Activated CD4-positive, CD25-positive, alpha-beta regulatory T cell treated with anti-CD3 and anti-CD28 coated beads, Interleukin-2, amount 50 U/mL, for 24 hours (primary cell): Measurements from ENCODE around the gene RHCE.
"Not testable (repeated sequence)": the region's sequence is repeated elsewhere in the genome, so short reads cannot be mapped to it uniquely, and the experiment has no call there.

Source experiments
- ATAC-seq, 2 donors: fragments of 150-1000 bp; cut with Tn5 transposase; one replicate each; pipeline ENCODE4 v1.10.0; 2021; ENCODE audit warnings: mild to moderate bottlenecking in 1 of 2, moderate library complexity in 1 of 2

Gene RHCE

DNA sequence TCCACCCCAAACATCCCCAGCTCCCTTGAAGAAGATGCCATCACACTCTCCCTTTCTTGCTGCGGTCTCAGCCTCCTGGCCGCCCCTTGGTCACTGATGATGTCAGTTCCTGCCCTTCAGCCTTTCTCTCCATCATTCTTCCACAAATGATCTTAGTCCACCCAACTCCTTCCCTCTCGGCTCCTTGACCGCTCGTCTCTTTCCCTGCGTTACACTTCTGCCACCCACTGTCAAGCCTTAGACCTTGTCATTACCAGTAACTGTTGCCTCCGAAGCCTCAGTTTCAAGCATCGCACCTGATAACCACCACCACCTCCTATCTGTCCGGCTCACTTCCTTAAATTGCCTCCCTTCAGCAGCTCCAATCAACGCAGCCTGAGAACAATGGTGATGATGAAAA is 23.1 kb downstream of the RHCE start:
- ATAC-seq = not testable (repeated sequence)

DNA sequence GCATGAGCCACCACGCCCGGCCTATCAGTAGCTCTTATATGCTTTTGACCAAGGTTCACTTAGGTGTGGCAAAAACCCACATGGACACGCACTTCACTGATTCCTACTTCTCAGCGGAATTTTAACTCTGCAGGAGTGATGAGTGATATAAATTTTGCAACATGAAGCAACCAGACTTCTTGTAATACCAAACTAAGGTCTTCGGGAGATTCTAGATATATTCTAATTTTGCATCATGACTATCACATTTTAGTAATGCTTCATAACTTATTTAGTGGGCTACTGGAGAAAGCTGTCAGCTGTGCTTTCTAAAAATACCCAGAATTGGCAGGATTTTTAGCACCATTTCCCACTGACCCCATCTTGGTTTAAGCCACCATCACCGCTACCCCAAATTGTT is 27.8 kb downstream of the RHCE start:
- ATAC-seq = no peak

DNA sequence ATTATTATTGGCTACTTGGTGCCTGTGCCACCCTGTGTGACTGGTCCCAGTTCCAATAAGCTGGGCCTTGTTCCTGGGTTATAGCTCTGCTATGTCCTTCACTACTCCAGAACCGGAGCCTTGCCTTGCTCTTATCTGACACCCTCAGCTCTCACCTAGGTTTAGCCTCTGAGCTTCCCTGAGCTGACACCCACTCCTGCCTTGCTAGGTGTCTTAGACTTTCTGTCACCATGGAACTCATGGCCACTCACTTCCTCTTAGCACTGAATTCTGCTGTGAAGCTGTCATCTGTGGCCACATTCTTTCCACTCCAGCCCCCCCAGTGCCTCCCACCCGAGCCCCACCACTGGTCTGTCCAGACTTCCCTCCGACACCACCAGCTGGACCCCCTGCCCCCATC is 30.9 kb downstream of the RHCE start:
- not testable (repeated sequence) for ATAC-seq

DNA sequence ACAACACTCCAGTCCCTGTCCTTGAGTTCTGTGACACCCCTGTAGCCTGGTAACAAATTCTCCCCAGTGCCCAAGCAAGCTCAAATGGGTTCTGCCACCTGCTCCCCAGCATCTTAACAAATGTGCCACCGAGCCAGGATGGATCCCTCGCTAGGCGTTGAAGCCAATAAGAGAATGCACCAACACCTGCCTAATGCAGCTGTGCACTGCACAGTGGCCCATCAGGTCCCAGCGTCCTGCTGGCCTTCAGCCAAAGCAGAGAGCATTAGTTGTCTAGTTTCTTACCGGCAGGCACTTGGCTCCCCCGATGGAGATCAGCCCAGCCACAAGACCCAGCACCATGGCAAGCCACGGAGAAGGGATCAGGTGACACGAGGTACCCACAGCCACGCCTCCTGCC is 31.9 kb downstream of the RHCE start:
- ATAC-seq = not testable (repeated sequence)

DNA sequence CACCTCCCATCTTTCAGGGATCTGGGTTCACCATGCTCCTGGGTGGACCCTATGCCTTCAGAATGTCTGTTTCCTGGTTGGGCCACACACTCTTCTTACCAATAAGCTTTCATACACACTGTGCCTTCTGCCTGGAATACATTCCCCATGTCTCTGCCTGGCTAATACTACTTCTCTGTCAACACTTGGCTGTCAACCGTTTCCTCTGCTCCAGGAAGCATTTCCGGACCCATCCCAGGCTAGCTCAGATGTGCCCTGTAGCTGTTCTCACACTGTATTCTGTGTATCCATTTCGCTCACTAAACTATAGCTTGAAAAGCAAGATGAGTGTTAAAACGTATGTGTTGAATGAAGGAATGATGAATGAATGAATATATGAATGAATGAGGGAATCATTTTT is 33.5 kb downstream of the RHCE start:
- ATAC-seq = not testable (repeated sequence)

DNA sequence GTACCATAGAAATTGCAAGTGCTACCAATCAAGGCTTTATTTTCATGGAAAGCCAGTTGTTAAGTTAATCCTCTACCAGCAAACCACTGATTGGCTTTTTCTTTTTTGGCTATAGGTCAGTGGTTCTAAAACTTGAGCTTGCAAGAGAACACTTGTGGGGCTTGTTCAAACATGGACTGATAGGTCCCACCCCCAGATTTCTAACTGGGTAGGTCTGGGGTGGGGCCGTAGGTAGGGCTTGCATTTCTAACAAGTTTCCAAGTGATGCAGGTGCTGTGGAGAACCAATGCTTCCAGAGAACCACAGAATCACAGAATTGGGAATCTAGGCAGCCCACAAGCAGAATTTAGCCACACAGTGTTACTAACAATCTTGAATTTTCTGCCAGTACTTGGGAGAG is 36.8 kb downstream of the RHCE start:
- ATAC-seq = not testable (repeated sequence)

DNA sequence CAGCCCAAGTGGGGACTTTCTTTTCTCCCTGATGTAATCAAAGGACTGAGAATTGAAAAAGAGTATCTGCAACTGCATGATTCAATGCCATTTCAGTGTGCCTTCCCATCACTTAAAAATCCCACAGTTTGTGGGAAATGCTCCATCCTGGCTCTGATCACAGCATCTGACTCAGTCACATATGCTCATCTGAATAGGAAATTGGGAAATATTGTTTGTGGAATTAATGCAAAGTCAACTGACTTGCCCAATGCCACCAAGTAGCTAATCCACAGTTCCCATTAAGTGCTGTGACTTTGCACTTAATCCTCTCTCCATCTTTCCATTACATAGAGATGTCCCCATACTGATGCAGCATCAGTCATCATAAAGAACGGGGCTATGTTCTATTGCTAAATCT is 37.5 kb downstream of the RHCE start:
- not testable (repeated sequence) for ATAC-seq

DNA sequence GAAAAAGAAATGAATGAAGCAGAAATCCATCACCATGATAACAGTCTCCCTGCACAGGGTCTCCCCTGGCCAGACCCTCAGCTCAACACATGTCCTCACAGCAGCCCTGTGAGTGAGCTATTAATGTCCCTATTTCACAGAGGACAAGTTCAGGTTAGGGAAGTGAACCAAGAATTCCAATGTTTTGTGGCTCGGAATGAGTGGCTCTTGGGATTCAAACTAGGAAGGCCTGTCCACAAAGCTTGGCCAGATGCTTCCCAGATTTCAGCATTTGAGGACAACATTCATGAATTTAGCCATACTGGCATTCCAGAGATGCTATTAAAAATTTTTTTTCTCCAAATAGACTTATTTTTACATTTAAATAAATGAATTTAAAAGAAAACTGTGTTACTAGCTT is 38.1 kb downstream of the RHCE start:
- ATAC-seq = not testable (repeated sequence)

DNA sequence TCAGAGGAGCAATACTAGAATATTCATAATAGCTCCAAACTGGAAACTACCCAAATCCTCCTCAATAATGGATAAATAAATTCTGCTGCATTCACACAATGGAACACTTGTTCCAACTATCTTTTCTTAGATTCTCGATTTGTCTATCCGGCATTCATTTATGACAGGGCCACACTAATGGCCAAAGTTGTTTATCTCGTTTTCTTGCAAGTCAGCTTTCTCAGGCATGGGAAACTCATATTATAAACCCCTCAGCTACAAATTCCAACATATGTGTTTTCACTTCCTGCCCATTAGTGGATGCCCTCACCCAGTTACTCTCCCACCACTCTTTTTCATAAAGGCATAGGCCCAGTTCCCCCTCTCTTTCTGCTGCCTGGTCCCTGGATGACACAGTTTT is 42.3 kb downstream of the RHCE start:
- ATAC-seq = not testable (repeated sequence)

DNA sequence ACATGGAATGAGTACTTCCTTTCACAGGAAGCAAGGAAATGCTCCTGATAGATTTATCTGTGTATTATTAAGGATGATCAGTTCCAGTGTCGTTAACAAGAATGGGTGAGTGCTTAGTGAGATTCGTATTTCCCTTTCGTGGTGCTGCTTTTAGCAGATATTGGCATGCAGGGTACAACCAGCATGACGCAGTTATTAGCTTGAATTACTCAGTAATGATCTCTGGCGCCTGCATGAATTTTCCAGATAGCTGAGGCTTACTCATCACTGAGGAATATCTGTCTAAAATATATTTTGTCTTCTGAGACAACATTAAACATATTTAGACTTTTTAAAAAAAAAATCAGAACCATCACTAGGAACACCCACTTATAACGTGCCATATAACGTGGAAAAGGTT is 48.9 kb downstream of the RHCE start:
- not testable (repeated sequence) for ATAC-seq

DNA sequence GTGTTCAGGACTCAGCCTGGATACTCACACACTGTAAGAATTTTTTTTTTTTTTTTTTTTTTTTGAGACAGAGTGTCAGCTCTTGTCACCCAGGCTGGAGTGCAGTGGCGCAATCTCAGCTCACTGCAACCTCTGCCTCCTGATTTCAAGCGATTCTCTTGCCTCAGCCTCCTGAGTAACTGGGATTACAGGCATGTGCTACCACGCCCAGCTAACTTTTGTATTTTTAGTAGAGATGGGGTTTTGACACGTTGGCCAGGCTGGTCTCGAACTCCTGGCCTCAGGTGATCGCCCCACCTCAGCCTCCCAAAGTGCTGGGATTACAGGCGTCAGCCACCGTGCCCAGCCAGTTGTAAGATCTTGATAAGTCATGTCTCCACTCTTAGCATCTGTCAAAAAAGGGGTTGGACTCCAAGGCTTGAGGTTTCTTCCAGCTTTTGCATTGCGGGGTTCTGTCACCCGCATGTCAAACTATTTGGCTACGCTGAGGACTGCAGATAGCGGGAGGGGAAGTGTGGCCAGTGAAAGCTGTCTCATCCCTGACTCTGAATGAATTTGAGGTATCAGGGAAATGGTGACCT is 50.8 kb downstream of the RHCE start:
- not testable (repeated sequence) for ATAC-seq

DNA sequence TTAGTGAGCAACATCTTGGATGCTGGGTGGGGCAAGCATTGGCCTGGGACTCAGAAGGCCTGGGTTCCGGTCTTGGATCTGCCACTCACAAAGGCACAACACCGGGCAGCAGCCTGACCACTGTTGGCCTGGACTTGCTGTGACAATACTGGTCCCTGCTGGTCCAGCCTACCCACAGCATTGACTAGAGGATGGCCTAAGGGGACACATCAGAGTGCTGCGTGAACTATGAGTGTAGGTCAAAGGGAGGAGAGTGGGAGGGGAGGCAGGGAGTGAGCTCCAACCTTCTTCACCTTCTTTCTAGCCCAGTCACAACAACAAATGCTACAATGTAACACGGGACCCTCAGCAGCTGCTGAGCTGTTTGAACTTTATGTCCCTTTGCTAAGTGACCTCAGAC is 51.4 kb downstream of the RHCE start:
- no peak for ATAC-seq

DNA sequence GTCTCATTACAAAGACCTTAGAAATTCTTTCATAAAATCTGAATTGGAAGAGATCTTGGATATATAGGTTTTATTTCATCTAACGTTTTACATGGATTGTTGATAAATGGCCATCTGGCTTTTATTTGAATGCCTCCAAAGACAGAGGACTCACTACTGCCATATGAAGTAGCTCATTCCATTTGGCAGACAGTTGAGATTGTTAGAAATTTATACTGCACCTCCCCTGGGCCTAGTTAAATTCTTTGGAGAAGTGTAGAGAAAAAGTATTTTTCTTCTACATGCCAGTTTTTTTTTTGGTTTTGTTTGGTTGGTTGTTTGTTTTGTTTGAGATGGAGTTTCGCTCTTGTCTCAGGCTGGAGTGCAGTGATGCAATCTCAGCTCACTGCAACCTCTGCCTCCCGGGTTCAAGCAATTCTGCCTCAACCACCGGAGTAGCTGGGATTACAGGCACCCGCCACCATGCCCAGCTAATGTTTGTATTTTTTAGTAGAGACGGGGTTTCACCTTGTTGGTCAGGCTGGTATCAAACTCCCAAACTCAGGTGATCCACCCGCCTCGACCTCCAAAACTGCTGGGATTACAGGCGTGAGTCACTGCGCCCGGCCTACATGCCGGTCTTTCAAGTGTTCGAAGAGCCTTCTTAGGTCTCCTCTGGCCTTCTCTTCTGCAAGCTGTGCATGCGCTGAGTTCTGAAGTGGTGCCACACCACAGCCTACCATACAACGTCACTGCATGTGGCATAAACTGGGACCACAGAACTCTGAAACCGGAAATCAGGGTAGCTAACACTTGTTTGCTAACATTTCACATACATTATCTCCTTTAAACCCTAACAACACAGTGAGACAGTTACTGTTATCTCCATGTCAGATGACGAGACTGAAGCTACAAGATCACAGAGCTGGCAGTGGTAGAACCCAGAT is 57.7 kb downstream of the RHCE start:
- peak; percentile 73 to 76 for ATAC-seq

DNA sequence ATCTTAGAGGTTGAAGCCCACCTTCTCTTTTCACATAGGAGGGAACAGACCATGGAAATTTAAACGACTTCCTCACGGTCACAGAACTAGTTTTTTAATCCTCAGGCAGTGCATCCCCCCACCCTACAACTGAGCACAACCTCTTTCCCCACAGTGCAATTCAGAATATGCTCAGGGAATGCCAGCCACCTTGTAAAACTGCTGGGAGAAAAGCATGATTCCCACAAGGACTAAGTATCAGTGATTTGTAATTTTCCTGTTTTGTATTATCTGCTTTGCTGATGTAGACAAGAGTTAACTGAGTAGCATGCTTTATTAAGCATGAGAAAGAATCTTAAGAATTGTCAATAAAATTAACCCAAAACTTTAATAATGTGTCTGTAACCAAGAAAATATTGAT is 58.7 kb downstream of the RHCE start:
- ATAC-seq = no peak

DNA sequence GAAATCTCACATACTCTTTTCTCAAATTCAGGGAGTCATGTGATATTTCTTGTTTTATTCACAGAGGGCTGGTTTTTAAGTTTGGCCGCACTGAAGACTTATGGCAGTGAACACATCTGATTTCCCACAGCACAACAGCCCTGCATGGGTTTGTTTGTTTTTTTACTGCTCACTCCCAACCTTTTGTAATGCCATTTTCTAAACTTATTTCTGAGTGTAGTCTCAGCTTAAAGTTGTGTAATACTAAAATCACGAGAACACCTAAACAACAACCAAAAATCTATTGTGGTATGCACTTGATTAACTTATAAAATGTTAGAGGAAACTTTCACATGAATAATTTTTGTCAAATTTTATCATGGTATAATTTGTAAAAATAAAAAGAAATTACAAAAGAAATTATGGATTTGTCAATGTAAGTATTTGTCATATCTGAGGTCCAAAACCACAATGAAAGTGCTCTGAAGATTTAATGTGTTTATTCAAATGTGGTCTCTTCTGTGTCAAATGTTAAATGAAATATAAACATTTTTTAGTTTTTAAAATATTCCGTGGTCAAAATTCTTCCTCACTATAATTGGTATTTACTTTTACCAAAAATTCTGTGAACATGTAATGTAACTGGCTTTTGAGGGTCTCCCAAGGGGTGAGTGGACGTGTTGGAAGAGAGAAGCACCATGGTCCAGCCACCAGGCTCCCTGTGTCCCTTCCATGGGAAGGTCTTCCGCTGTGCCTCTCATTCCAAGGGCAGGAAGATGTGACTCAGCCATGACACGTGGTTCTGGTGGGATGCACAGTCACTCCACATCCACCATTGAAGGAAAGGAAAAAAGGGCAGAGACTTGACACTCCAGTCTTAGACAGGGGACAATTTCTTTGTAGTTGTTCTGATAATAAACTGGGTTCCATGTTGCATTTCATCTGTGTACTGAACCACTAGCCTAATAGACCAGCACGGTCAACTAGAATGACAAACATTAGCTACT is 59.7 kb downstream of the RHCE start:
- ATAC-seq = no peak

DNA sequence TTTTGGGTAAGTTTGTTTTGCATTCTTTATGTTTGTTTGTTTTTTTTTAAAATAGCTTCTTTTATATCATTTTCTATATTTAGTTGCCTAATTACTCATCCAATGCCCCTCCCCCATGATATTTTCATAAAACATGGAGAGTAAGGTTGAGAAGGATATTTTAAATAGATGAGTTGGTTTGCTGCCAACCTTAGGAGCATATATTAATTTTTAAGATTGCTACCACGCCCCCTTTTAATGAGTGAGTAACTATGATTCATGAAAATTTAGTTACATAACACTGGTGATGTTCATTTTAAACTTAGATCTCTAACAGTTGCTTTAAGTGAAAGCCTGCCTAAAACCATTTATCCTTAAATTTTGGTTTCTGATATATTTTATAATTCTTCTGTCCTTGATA is 63.8 kb downstream of the RHCE start:
- ATAC-seq = peak; percentile 57 to 61

DNA sequence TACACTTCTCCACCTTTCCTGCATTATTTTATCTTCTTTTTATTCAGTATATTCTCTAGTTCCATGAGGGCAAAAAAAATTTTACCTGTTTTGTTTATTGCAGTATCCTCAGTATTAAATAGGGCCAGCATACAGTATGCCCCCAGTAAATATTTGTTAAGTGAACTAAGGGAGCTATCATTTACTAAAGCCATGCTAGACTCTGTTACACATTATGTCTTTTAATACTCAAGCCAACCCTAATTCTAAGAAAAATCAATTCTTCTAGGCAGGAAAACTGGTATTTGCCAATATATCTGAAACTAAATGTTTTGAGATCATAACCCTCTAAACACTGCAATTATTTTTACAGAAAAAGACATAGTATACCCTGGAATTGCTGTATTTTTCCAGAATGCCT is 64.2 kb downstream of the RHCE start:
- ATAC-seq = no peak

DNA sequence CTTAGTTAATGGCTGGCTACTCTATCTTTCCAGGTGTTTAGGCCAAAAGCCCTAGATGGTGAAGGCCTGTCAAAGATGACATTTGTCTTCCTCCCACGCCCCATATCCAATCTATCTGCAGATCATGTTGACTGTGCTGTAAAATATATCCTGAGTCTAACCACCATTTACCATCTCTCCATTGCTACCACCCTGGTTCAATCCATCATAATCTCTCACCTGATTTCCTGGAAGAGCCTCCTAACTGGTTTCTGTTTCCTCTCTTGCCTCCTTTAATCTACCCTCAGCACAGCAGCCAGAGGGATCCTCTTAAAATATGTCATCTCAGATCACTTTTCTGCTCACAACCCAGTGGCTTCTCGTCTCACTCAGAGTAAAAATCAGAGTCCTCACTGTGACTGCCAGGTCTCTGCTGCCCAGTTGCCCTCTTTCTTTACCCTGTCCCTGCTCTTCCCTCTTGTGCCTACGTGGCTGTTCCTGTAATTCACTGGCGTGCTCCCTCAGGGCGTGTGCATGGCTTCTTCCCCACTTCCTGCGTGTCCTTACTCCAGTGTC is 64.7 kb downstream of the RHCE start:
- ATAC-seq = peak in 1 of 2 donors; percentile 11

DNA sequence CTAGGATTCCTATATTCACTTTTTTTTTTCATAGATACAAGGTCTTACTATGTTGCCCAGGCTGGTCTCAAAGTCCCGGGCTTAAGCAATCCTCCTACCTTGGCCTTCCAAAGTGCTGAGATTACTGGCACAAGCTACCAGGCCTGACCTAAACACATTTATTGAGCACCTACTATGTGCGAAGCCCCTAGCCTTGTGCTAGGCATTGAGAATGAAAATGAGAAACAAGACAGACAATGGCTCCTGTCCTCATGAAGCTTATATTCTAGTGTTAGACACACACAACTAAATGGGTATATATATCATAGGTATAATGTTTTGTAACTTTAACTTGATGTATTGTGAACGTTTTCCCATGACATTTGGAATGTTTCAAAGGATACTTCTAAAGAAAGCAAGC is 71.0 kb downstream of the RHCE start:
- no peak for ATAC-seq

DNA sequence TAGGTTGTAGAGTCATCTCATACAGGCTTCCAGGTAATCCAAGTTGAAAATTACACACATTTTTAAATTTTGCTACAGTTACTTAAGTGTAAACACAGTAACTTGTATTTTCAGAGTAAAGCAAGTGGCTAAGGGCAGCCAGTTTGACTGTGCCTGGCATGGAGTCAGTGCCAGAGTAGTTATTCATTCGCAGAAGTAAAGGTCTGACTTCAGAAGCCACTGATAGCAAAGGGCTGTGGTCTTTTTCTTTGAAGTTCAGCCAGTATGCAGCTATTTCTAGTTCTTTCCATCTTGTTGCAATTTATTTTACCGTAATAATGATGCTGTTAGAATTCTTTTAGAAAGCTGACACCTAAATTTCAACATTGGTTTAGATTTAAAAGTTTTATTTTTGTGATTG is 73.1 kb downstream of the RHCE start:
- no peak for ATAC-seq

DNA sequence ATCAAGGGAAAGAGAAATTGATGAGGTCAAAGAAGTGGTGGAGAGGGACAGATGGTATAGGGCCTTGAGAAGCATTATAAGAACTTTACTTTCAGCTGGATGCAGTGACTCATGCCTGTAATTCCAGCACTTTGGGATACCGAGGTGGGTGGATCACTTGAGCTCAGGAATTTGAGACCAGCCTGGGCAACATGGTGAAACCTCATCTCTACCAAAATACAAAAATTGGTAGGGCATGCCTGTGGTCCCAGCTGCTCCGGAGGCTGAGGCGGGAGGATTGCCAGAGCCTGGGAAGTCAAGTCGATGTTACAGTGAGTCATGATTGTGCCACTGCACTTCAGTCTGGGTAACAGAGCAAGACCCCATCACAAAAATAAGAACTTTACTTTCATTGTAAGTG is 76.8 kb downstream of the RHCE start:
- no peak for ATAC-seq

DNA sequence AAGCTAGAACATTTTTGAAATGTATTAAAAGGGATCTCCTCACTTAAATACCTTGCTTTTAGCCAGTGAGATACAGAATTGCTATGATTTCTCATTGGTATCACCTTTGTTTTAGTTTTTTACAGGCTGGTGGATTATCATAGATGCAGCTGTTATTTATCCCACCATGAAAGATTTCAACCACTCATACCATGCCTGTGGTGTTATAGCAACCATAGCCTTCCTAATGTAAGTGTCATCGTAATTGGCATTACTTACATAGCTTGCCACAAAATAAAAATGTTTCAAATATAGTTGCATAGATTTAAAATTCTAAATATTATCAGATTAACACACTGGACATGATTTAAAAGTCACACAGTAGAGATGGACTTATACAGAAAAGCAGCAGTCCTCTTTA is 77.8 kb downstream of the RHCE start:
- no peak for ATAC-seq

DNA sequence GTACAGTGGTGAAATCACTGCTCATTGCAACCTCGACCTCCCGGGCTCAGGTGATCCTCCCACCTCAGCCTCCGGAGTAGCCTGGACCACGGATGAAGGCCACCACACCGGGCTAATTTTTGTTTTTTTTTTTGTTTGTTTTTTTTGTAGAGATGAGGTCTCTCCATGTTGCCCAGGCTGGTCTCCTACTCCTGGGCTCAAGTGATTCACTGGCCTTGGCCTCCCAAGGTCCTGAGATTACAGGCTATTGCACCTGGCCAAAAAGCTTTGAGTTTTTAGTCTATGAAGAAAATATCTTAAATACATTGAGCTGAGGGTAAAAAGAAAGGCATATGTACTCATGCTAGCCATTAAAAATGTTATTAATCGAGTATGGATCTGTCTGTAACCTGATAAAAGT is 78.9 kb downstream of the RHCE start:
- no peak for ATAC-seq
